ENCODE measurements around the gene RARB.

The RARB gene

DNA sequence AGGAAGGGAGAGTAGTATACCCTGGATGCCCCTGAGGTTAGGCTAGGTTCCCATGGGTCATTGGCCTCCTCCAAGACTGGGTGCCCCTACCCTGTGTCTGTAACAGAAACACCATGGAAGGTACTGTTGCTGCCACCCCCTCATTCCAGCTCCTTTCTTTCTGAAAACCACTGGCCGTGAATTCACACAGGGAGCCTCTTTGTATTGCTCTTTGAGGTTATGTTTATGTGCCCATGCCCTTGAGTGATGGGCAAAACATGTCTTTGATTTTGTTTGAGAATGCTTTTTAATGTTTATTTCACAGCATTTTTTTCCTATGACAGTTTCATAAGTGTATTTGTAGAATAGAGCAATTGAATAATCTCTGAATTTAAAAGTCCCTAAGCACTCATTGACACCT, 79.7 kb downstream of the RARB start:
- Histone ChIP-seq H3K4me3 (ENCODE audit: low read depth, low read length) (no peak overlapping the region), H3K36me3 (ENCODE audit: control insufficient read depth in 2 of 2, insufficient read depth in 1 of 2, low read length in 2 of 2) (no peaks in the 10 kb centered on the region), H3K27ac (ENCODE audit: extremely low read depth, low read depth, low read length) (no peak overlapping the region), H3K4me1 (ENCODE audit: control insufficient read depth, insufficient read depth, low read length) (no peaks in the 10 kb centered on the region), H3K9me3 (ENCODE audit: control insufficient read depth, insufficient read depth, low read depth, low read length) (no peaks in the 10 kb centered on the region)
- ChIA-PET CTCF (interaction anchor here (0.6 to 0.8 kb wide), 2 partner anchors 26 to 1247 kb away, joined by 3 read pairs; no protein-coding TSS in a partner anchor), POLR2A (no interaction called here)
- no peak for TF ChIP-seq ZNF654 (tag by site-specific recombination; IDR thresholded peaks at IDR 0.05; ENCODE audit: low read depth)
- TF ChIP-seq, protein P1, sequence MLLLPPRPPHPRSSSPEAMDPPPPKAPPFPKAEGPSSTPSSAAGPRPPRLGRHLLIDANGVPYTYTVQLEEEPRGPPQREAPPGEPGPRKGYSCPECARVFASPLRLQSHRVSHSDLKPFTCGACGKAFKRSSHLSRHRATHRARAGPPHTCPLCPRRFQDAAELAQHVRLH (tag by site-specific recombination; IDR thresholded peaks at IDR 0.05): no peak
- TF ChIP-seq, protein P2, sequence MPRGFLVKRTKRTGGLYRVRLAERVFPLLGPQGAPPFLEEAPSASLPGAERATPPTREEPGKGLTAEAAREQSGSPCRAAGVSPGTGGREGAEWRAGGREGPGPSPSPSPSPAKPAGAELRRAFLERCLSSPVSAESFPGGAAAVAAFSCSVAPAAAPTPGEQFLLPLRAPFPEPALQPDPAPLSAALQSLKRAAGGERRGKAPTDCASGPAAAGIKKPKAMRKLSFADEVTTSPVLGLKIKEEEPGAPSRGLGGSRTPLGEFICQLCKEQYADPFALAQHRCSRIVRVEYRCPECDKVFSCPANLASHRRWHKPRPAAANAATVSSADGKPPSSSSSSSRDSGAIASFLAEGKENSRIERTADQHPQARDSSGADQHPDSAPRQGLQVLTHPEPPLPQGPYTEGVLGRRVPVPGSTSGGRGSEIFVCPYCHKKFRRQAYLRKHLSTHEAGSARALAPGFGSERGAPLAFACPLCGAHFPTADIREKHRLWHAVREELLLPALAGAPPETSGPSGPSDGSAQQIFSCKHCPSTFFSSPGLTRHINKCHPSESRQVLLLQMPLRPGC (tag by site-specific recombination; IDR thresholded peaks at IDR 0.05): no peak
- TF ChIP-seq ZNF175 (tag by site-specific recombination; IDR thresholded peaks at IDR 0.05): no peak
- no peak for TF ChIP-seq FEZF1 (tag by site-specific recombination; IDR thresholded peaks at IDR 0.05)
- no peak for TF ChIP-seq ZNF610 (tag by site-specific recombination; IDR thresholded peaks at IDR 0.05; ENCODE audit: borderline replicate concordance)
- no peak for TF ChIP-seq ZFP37 (tag by site-specific recombination; IDR thresholded peaks at IDR 0.05)
- no peak for TF ChIP-seq ZNF211 (tag by site-specific recombination; IDR thresholded peaks at IDR 0.05; ENCODE audit: low read depth)
- no peak for TF ChIP-seq ZNF544 (tag by site-specific recombination; IDR thresholded peaks at IDR 0.05)
- TF ChIP-seq ZFP69B (tag by site-specific recombination; IDR thresholded peaks at IDR 0.05): no peak
- no peak for TF ChIP-seq ZNF157 (tag by site-specific recombination; IDR thresholded peaks at IDR 0.05)
- TF ChIP-seq RBAK (tag by site-specific recombination; IDR thresholded peaks at IDR 0.05): no peak

DNA sequence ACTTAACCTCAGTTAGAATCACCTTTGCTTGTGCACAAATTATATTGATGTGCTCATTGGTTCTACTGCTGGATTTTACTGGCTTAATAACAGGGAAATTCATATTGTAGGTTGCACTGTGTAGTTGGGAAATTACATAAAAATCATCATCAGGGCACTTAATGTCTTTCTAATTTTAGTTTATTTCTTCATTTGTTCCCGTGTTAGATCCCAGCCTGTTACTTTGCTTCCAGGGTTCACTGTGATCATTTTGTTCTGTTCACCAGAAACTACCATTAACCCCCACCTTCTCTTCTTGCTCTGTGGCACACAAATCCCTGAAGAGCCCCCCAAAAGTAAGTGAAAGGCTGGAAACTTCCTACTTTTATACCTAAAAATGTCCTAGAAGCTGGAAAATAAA, 80.4 kb downstream of the RARB start:
- Histone ChIP-seq H3K4me3 (ENCODE audit: low read depth, low read length) (no peak overlapping the region), H3K4me1 (ENCODE audit: control insufficient read depth, insufficient read depth, low read length) (no peaks in the 10 kb centered on the region), H3K9me3 (ENCODE audit: control insufficient read depth, insufficient read depth, low read depth, low read length) (no peaks in the 10 kb centered on the region), H3K27ac (ENCODE audit: extremely low read depth, low read depth, low read length) (no peak overlapping the region), H3K36me3 (ENCODE audit: control insufficient read depth in 2 of 2, insufficient read depth in 1 of 2, low read length in 2 of 2) (no peaks in the 10 kb centered on the region)
- CTCF ChIA-PET: interaction anchor here (1.0 kb wide), 1 partner anchor 24 kb away, joined by 4 read pairs; no protein-coding TSS in a partner anchor
- POLR2A ChIA-PET: no interaction called here
- TF ChIP-seq SP7 (tag by site-specific recombination; IDR thresholded peaks at IDR 0.05) (no peak), ZNF366 (tag by site-specific recombination; conservative IDR thresholded peaks at IDR 0.05) (no peak), TSHZ1 (tag by site-specific recombination; IDR thresholded peaks at IDR 0.05; ENCODE audit: borderline replicate concordance) (no peak), ZBTB17 (tag by site-specific recombination; IDR thresholded peaks at IDR 0.05) (no peak), ZNF223 (tag by site-specific recombination; IDR thresholded peaks at IDR 0.05) (no peak), KLF1 (tag by site-specific recombination; IDR thresholded peaks at IDR 0.05) (no peak), ZNF654 (tag by site-specific recombination; IDR thresholded peaks at IDR 0.05; ENCODE audit: low read depth) (no peak), ZNF791 (tag by site-specific recombination; IDR thresholded peaks at IDR 0.05) (no peak), ZNF404 (tag by site-specific recombination; IDR thresholded peaks at IDR 0.05) (no peak), ZNF792 (tag by site-specific recombination; IDR thresholded peaks at IDR 0.05) (no peak), SETDB1 (IDR thresholded peaks at IDR 0.05; ENCODE audit: insufficient read length, low read length) (no peak), ZNF211 (tag by site-specific recombination; IDR thresholded peaks at IDR 0.05; ENCODE audit: low read depth) (no peak), ZNF274 (IDR thresholded peaks at IDR 0.05; ENCODE audit: low read length) (no peak), ZNF274 (tag by site-specific recombination; IDR thresholded peaks at IDR 0.05; ENCODE audit: borderline replicate concordance) (no peak), ZNF23 (tag by site-specific recombination; IDR thresholded peaks at IDR 0.05; ENCODE audit: borderline replicate concordance) (no peak)
- TF ChIP-seq, protein P3, sequence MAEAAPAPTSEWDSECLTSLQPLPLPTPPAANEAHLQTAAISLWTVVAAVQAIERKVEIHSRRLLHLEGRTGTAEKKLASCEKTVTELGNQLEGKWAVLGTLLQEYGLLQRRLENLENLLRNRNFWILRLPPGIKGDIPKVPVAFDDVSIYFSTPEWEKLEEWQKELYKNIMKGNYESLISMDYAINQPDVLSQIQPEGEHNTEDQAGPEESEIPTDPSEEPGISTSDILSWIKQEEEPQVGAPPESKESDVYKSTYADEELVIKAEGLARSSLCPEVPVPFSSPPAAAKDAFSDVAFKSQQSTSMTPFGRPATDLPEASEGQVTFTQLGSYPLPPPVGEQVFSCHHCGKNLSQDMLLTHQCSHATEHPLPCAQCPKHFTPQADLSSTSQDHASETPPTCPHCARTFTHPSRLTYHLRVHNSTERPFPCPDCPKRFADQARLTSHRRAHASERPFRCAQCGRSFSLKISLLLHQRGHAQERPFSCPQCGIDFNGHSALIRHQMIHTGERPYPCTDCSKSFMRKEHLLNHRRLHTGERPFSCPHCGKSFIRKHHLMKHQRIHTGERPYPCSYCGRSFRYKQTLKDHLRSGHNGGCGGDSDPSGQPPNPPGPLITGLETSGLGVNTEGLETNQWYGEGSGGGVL (tag by site-specific recombination; IDR thresholded peaks at IDR 0.05): no peak
- TF ChIP-seq, protein P4, sequence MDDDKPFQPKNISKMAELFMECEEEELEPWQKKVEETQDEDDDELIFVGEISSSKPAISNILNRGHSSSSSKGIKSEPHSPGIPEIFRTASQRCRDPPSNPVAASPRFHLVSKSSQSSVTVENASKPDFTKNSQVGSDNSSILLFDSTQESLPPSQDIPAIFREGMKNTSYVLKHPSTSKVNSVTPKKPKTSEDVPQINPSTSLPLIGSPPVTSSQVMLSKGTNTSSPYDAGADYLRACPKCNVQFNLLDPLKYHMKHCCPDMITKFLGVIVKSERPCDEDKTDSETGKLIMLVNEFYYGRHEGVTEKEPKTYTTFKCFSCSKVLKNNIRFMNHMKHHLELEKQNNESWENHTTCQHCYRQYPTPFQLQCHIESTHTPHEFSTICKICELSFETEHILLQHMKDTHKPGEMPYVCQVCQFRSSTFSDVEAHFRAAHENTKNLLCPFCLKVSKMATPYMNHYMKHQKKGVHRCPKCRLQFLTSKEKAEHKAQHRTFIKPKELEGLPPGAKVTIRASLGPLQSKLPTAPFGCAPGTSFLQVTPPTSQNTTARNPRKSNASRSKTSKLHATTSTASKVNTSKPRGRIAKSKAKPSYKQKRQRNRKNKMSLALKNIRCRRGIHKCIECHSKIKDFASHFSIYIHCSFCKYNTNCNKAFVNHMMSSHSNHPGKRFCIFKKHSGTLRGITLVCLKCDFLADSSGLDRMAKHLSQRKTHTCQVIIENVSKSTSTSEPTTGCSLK (tag by site-specific recombination; IDR thresholded peaks at IDR 0.05): no peak
- TF ChIP-seq, protein P1 (tag by site-specific recombination; IDR thresholded peaks at IDR 0.05): no peak
